GM18502 (cell line): ENCODE measurements around the gene OR4E2.
"Not testable (repeated sequence)": the region's sequence is repeated elsewhere in the genome, so short reads cannot be mapped to it uniquely, and the experiment has no call there.

ENCODE experiments used
- ATAC-seq: cut with Tn5 transposase; IDR thresholded peaks from one replicate; pipeline ENCODE4 v1.9.1; 2021; ENCODE audit warnings: mild to moderate bottlenecking; ENCODE audit not compliant: unreplicated experiment, poor library complexity

The OR4E2 gene

DNA sequence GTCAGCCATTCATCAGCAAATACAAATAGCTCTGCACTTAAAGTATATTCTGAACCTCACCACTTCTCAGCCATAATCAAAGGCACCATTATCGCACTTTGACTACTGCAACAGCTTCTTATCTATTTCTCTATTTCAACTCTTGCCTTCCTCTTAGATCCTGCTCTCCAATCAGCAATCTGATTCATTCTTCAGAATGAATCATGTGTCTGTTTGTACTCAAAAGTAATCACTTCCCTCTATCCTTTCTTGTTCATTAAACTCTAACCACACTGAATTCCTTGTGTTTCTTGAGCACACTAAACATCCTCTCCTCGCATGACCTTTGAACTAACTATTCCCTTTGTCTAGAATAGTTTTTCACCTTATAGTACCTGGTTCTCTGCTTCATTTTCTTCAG, 32.8 kb downstream of the OR4E2 start:
- ATAC-seq, result no peak

DNA sequence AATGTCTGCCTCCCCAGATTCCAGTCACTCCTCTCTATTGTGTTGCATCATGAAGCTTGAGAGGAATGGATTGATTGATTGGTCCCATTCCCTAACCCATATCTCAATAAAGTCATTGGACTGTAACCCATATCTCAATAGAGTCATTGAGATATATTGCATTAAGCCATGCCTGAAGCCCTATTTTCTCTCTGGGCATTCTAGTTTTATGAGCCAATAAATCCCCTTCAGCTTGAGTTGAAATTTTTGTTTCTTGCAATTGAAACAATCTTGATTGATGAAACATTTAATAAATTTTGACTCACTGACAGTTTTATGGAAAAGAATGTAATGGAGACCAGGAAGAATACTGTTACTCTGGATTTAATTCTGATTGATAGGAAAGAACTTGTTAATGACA, 40.8 kb downstream of the OR4E2 start:
- no peak for ATAC-seq

DNA sequence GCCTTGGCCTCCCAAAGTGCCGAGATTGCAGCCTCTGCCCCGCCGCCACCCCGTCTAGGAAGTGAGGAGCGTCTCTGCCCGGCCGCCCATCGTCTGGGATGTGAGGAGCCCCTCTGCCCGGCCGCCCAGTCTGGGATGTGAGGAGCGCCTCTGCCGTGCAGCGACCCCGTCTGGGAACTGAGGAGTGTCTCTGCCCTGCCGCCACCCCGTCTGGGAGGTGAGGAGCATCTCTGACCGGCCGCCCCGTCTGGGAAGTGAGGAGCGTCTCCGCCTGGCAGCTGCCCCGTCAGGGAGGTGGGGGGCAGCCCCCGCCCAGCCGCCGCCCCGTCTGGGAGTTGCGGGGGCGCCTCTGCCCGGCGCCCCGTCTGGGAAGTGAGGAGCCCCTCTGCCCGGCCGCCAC, 44.0 kb downstream of the OR4E2 start:
- not testable (repeated sequence) for ATAC-seq

DNA sequence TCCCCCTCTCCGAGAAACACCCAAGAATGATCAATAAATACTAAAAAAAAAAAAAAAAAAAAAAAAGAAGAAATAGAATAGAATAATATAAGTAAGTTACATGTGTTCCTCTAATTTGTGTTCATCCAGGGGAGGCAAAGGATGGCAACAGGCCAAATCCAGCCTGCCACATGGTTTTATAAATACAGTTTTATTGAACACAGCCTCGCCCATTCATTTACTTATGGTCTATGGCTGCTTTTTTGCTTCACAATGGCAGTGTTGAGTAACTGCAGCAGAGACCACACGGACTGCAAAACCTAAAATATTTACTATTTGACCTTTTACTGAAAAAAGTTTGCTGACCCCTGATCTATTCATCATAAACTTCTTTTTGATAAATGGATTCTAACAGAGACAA, 44.9 kb downstream of the OR4E2 start:
- not testable (repeated sequence) for ATAC-seq

DNA sequence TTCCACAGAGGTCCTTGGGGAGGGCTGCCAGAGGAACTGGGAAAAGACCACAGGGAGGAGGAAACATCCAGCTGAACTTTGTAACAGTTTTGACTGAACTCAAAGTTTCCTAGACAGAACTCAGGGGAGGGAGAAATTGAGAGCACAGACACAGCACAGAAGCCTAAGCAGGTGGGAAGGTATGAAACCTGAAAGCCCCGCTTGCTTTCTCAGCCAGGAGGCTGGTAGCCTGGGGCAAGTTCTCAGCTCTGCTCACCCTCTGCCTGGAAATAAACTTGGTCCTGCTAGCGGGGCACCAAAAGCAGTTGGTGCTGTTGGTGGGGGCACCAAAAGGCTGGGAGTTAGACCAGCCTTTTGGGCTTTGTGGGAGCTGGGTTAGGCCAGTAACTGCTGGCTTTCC, 45.9 kb downstream of the OR4E2 start:
- no peak for ATAC-seq

DNA sequence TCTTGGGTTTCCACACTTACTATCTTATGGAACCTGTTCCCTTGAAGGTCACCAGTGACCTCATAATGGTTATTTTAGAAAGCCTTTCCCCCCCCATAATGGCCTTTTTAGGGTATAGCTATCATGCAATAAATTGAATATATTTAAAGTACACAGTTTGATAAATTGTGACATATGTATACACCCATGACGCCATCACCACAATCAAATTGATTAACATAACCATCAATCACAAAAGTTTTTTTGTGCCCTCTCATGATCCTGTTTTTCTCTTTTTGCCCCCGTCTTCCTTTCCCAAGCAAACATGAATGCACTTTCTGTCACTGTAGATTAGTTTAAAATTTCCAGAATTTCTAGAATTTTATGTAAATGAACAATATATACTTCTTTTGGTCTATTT, 48.7 kb downstream of the OR4E2 start:
- no peak for ATAC-seq

DNA sequence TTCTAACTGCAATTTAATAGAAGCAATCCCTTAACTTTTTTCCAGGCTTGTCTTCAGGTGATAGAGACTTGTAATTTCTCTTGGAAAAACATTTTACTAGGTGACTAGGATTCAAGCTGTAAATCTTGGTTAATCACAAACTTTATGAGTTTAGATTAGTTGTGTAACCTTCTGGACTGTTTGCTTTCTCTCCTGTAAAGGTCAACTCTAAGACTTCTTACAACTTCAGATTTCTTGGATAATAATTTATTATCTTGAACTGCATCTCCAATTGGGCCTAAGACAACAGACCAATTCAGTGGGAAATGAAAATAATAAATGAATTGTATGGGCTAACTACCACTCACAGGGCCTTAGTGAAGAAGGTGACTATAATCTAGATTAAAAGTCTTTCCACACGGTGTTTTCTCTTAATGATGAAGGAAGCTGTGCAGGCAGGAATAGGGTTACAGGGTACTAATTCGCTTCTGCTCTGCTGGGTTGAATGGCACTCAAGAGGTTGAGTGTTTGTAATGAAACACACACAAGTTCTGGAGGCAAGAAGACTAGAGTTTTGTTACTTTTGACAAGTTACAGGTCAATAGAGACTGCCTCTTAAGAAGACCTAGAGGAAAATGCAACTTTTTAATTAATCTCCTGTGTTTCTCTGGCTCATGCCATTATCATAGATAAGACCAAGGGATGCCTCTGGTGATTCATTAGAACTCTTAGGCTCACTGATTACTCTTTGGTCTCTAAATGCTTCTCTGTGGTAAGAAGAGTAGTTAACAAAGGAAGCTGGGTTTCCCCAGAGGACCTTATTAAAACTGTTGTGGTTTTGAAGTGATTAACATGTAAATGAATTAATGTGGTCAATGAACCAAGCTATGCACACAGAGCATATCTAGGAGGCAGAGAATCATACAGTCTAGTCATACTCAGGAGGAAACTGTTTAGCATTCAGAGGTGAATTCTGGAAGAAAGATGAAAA, 50.0 kb downstream of the OR4E2 start:
- ATAC-seq, result no peak

DNA sequence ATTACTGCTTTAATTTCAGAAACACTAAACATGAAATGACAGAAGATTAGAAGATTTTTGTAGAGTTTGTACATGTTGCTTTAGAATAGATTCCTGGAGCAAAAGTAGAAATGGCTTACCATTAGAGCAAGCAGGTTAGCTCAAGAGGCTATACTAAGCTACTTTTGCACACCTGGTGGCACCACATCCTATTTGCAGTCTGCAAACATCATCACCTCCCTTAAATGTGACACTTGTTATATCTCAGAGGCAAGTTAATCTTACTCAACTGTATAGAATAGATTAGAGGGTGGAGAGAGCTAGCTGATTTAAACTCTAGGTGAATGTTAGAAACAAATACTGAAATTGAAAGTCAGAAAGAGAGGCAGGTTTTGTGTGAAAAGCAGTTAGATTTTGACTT, 50.7 kb downstream of the OR4E2 start:
- no peak for ATAC-seq

DNA sequence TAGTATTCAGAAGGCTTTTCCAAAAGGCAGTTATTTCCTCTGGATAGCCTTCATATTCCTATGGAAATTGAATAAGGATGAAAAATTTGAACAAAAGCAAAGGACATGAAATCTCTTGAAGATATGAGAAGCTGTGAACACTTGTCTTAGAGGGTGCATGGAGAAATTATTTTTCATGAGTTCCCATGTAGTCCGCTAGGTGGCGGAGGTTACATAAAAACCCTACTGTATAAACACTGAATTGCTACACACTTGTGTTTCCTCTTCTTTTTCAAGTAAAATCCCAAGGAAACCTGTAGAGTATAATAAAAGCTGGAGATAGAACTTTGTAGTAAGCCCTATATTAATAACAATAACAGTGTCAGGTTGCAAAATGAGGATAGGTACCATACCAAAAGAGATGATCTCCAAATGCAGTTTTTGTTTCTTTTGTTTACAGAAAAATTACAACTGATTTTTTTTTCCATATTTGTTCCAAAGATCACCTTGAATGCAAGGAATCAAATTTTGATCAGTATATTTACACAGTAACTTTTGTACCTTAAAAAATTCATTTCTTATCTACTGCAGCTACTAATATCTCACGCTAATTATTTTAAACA, 57.8 kb downstream of the OR4E2 start:
- ATAC-seq, result no peak

DNA sequence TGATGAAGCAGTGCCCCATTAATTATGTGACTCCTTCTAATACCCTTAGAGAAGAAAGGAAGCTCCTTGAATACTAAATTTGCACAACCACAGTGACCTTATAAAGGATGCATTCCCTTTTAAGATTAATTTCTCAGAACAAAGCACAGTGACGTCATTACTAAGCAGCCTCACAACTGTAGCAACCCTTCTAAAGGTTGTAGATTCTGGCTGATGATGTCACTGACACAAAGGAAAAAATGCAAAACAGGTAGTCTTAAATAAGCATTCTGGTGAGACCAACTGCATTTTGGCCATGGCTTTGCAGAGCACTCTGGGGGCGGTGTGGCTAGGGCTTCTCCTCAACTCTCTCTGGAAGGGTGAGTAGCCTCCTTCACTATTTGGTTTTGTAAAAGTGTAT, 58.4 kb downstream of the OR4E2 start:
- no peak for ATAC-seq

DNA sequence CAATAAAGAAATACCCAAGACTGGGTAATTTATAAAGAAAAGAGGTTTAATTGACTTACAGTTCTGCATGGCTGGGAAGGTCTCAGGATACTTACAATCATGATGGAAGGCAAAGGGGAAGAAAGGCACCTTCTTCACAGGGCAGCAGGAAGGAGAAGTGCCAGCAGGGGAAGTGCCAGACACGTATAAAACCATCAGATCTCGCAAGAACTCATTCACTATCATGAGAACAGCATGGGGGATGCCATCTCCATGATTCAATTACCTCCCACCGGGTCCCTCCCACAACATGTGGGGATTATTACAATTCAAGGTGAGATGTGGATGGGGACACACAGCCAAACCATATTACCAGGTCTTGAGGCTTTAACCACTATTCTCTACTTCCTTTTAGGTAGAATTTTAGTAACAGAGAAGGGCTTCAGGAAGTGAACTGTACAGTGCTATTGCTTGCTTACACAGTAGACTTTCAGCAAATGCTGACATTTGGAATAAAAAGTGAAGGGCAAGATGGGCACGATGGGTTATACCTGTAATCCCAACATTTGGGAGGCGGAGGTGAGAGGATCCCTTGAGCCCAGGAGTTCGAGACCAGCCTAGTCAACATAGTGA, 60.8 kb downstream of the OR4E2 start:
- no peak for ATAC-seq
